Esophagus muscularis mucosa (tissue), 4 donors: ENCODE data around the gene SERPINH1. TPM values are rescaled to one million over a fixed set of nuclear protein-coding genes. Genes with fewer than 3 reads are reported as not detected.

Experiments
- DNase-seq: peaks from one replicate; pipeline ENCODE4 v3.0.0-alpha.2; 2017; ENCODE audit errors: extremely low spot score
- H3K27ac ChIP-seq, 4 donors: fragments of 200-600 bp; sonication (generic); replicated peaks in 1 of 4; 1 replicate in 3 of 4; 2 replicates in 1 of 4; pipeline ENCODE4 v1.5.1; 2016 to 2019; ENCODE audit warnings: mild to moderate bottlenecking in 1 of 4
- H3K27me3 ChIP-seq, 4 donors: fragments of 200-600 bp; sonication (generic); one replicate each; pipeline versions ENCODE4 v1.5.1 to v1.6.0; 2016 to 2019
- H3K36me3 ChIP-seq, 4 donors: fragments of 200-600 bp; sonication (generic); one replicate each; pipeline ENCODE4 v1.5.1; 2016 to 2019
- H3K4me1 ChIP-seq, 4 donors: fragments of 200-600 bp; sonication (generic); one replicate each; pipeline ENCODE4 v1.5.1; 2016 to 2019
- H3K4me3 ChIP-seq, 4 donors: fragments of 200-600 bp; sonication (generic); 1 replicate in 2 of 4; 2 replicates in 2 of 4; pipeline ENCODE4 v1.5.1; 2016 to 2019; ENCODE audit warnings: mild to moderate bottlenecking in 4 of 4, moderate library complexity in 1 of 4
- H3K9me3 ChIP-seq, 4 donors: fragments of 200-600 bp; sonication (generic); 1 replicate in 3 of 4; 2 replicates in 1 of 4; pipeline ENCODE4 v1.5.1; 2016 to 2019
- CTCF ChIP-seq, 3 experiments: fragments of 200-600 bp in 2 of 3; fragments of 450-650 bp in 1 of 3; sonication (generic) in 2 of 3; IDR thresholded peaks; one replicate each; pipeline ENCODE4 v1.5.1; 2017 to 2019; ENCODE audit warnings: antibody characterized with exemption in 3 of 3, mild to moderate bottlenecking in 2 of 3, moderate library complexity in 1 of 3
- EP300 ChIP-seq: sonication (generic); formaldehyde crosslinking; IDR thresholded peaks from one replicate; pipeline ENCODE4 v1.6.1; 2017; ENCODE audit warnings: antibody characterized with exemption
- POLR2A ChIP-seq: fragments of 450-650 bp; IDR thresholded peaks from one replicate; pipeline ENCODE4 v1.6.1; 2017; ENCODE audit warnings: antibody characterized with exemption, moderate library complexity, mild to moderate bottlenecking, low read depth
- POLR2AphosphoS5 ChIP-seq, 2 donors: sonication (generic); formaldehyde crosslinking; IDR thresholded peaks; one replicate each; pipeline ENCODE4 v1.6.1; 2017; ENCODE audit warnings: antibody characterized with exemption in 2 of 2
- WGBS: methylation state at CpG from one replicate; pipeline ENCODE4 v1.1.5; 2018; 5-methylcytosine and 5-hydroxymethylcytosine counted together
- intact Hi-C: fragments of 100-400 bp; cut with DNase I; formaldehyde crosslinking; loops from one replicate; pipeline ENCODE4 v1.15.1; 2023
- total RNA-seq, 4 donors: library from RNA; depleted of rRNA; stranded (reverse); fragments of >200 nt; gene quantifications; one replicate each; pipeline versions ENCODE4 v1.1.0 to v1.2.1, GENCODE V29; 2016

Gene SERPINH1
- total RNA-seq, 4 donors from 2014 or later: 162 to 270 (median 219) TPM

- Histone ChIP-seq H3K36me3 (no peaks in the 10 kb centered on the region), H3K4me3 (no peak overlapping the region), H3K4me1 (peaks cover 0 to 11% (median 4%) of the 10 kb centered on the region in 4 donors), H3K27ac (no peak overlapping the region), H3K9me3 (peaks cover 0 to 3% (median 0%) of the 10 kb centered on the region in 4 donors), H3K27me3 (no peaks in the 10 kb centered on the region)
- no peak for DNase-seq
- intact Hi-C loops: no loop called here
- TF ChIP-seq EP300: no peak
- no peak for TF ChIP-seq POLR2A
- WGBS: 95% methylated on average over 3 of the region's 3 CpGs
These were observed 43.9 kb upstream of the SERPINH1 start for GRCh38 chr11:75518204-75518549.

- no peak for TF ChIP-seq POLR2AphosphoS5 (IDR thresholded peaks at IDR 0.05)
- no peak for TF ChIP-seq CTCF (IDR thresholded peaks at IDR 0.05)
- TF ChIP-seq POLR2A: no peak
- TF ChIP-seq EP300: no peak
- Histone ChIP-seq H3K27ac (no peak overlapping the region), H3K9me3 (peaks cover 0 to 3% (median 0%) of the 10 kb centered on the region in 4 donors), H3K36me3 (no peaks in the 10 kb centered on the region), H3K4me1 (peaks cover 4 to 13% (median 6%) of the 10 kb centered on the region in 4 donors), H3K27me3 (no peaks in the 10 kb centered on the region), H3K4me3 (no peak overlapping the region)
- intact Hi-C loops: no loop called here
- DNase-seq: no peak
- WGBS: 77% methylated on average over 9 of the region's 9 CpGs
These were observed 43.0 kb upstream of the SERPINH1 start for GRCh38 chr11:75518771-75519653.

GRCh38 chr11:75520688-75521087, 41.4 kb upstream of the SERPINH1 start:
- H3K27me3 ChIP-seq: no peaks in the 10 kb centered on the region
- no peaks in the 10 kb centered on the region for H3K36me3 ChIP-seq
- H3K9me3 ChIP-seq: peaks cover 0 to 3% (median 0%) of the 10 kb centered on the region in 4 donors
- no peak for DNase-seq
- no peak for TF ChIP-seq EP300
- intact Hi-C loops: no loop called here
- peaks cover 13 to 27% (median 21%) of the 10 kb centered on the region in 4 donors for H3K4me1 ChIP-seq
- H3K4me3 ChIP-seq: no peak overlapping the region
- no peak overlapping the region for H3K27ac ChIP-seq
- WGBS: 90% methylated on average over 3 of the region's 7 CpGs

- H3K9me3 ChIP-seq: no peaks in the 10 kb centered on the region
- H3K4me1 ChIP-seq: peaks cover 13 to 34% (median 29%) of the 10 kb centered on the region in 4 donors
- 93% methylated on average over 6 of the region's 7 CpGs for WGBS
- TF ChIP-seq POLR2AphosphoS5 (IDR thresholded peaks at IDR 0.05): no peak
- no peak for TF ChIP-seq POLR2A
- TF ChIP-seq CTCF (IDR thresholded peaks at IDR 0.05): no peak
- TF ChIP-seq EP300: no peak
- intact Hi-C loops: no loop called here
- no peak overlapping the region for H3K4me3 ChIP-seq
- H3K36me3 ChIP-seq: no peaks in the 10 kb centered on the region
- no peak overlapping the region for H3K27ac ChIP-seq
- H3K27me3 ChIP-seq: no peaks in the 10 kb centered on the region
- no peak for DNase-seq
These were observed 39.6 kb upstream of the SERPINH1 start for GRCh38 chr11:75522286-75523044.

- H3K27me3 ChIP-seq: no peaks in the 10 kb centered on the region
- intact Hi-C loops: no loop called here
- 81% methylated on average over 5 of the region's 5 CpGs for WGBS
- no peak overlapping the region for H3K27ac ChIP-seq
- no peaks in the 10 kb centered on the region for H3K9me3 ChIP-seq
- H3K36me3 ChIP-seq: no peaks in the 10 kb centered on the region
- no peak for DNase-seq
- peaks cover 13 to 34% (median 29%) of the 10 kb centered on the region in 4 donors for H3K4me1 ChIP-seq
- no peak for TF ChIP-seq CTCF (IDR thresholded peaks at IDR 0.05)
- no peak for TF ChIP-seq EP300
- no peak for TF ChIP-seq POLR2AphosphoS5 (IDR thresholded peaks at IDR 0.05)
- TF ChIP-seq POLR2A: no peak
- H3K4me3 ChIP-seq: no peak overlapping the region
These were observed 38.9 kb upstream of the SERPINH1 start for GRCh38 chr11:75523189-75523588.
